ENCODE results near the gene CNTNAP5.

- TF ChIP-seq CTCF (IDR thresholded peaks at IDR 0.05; ENCODE audit: extremely low read depth in 1 of 2, insufficient read depth in 1 of 2, low read depth in 1 of 2, low read length in 2 of 2) (no peak), POLR2A (IDR thresholded peaks at IDR 0.05; ENCODE audit: low read depth, low read length) (no peak), MAX (IDR thresholded peaks at IDR 0.05; ENCODE audit: insufficient read depth, insufficient read length) (no peak), FOS (IDR thresholded peaks at IDR 0.05; ENCODE audit: borderline replicate concordance, insufficient read depth, low read length) (no peak), EZH2 (IDR thresholded peaks at IDR 0.05; ENCODE audit: borderline replicate concordance, low read depth, low read length, severe bottlenecking) (no peak), POLR2AphosphoS5 (IDR thresholded peaks at IDR 0.05; ENCODE audit: insufficient read depth, low read depth, low read length) (no peak), JUN (IDR thresholded peaks at IDR 0.05; ENCODE audit: borderline replicate concordance, insufficient read depth, insufficient read length, low read depth) (no peak)
Observed at GRCh38 chr2:124001696-124002430, 23.2 kb upstream of the CNTNAP5 start.

All from endothelial cell of umbilical vein (primary cell).